Stimulated activated effector memory CD8-positive, alpha-beta T cell treated with anti-CD3 and anti-CD28 coated beads, Interleukin-12 subunit alpha, Interleukin-12 subunit beta, amount 100 ng/mL, for 72 hours (primary cell): Measurements from ENCODE around the gene CMTM3.
"Not testable (repeated sequence)": the region's sequence is repeated elsewhere in the genome, so short reads cannot be mapped to it uniquely, and the experiment has no call there.

ENCODE experiments used
- ATAC-seq: fragments of 150-1000 bp; cut with Tn5 transposase; 2 replicates; pipeline ENCODE4 v1.10.0; 2021
- DNase-seq, 2 donors: peaks; one replicate each; pipeline ENCODE4 v3.0.0; 2021 to 2022; ENCODE audit warnings: low spot score in 2 of 2
- H3K27ac Mint-ChIP-seq: one replicate; pipeline ENCODE4 v1.8.0; 2022; ENCODE audit warnings: mild to moderate bottlenecking, mixed read lengths
- H3K36me3 Mint-ChIP-seq: one replicate; pipeline ENCODE4 v1.8.0; 2022; ENCODE audit warnings: mild to moderate bottlenecking, mixed read lengths
- H3K4me1 Mint-ChIP-seq: one replicate; pipeline ENCODE4 v1.8.0; 2022; ENCODE audit warnings: mixed read lengths
- H3K4me3 Mint-ChIP-seq: one replicate; pipeline ENCODE4 v1.8.0; 2022; ENCODE audit warnings: mild to moderate bottlenecking, mixed read lengths
- H3K9me3 Mint-ChIP-seq: one replicate; pipeline ENCODE4 v1.8.0; 2022; ENCODE audit warnings: mixed read lengths

CMTM3 gene

DNA sequence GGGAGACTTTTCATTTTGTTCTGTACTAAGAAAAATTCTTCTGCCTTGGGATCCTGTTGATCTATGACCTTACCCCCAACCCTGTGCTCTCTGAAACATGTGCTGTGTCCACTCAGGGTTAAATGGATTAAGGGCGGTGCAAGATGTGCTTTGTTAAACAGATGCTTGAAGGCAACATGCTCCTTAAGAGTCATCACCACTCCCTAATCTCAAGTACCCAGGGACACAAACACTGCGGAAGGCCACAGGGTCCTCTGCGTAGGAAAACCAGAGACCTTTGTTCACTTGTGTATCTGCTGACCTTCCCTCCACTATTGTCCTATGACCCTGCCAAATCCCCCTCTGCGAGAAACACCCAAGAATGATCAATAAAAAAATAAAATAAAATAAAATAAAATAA, 27.1 kb downstream of the CMTM3 start:
- not testable (repeated sequence) for H3K4me3 Mint-ChIP-seq, H3K4me1 Mint-ChIP-seq, H3K9me3 Mint-ChIP-seq, DNase-seq, H3K27ac Mint-ChIP-seq, H3K36me3 Mint-ChIP-seq, ATAC-seq

DNA sequence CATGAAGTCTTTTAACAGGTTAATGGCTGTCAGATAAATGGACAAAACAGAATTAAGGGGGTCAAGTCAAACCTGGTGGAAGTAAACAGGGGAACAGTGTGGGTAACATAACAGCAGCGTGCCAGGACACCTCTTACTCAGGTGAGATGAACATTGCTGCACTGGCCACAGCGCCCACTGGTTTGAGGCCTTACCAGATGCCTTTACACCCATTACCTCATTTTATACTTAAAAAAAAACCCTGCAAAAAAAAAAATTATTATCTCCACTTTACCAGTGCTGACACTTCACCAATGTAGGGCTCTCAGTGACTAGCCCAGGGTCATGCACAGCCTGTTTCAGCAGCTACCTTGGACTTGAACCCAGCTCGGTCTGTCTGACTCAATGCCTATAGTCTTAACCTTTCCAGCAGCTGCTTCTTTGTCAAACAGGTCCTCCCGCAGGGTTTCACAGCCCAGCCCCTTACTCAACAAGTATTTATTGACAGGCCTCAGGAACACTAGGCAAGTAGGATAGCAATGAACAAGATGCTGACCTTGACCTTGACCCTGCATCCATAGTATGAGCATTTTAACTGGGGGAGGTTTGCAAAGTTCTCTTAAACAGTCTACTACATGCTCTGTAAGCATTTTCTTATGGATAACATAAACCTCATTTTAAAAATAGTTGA, 30.2 kb downstream of the CMTM3 start:
- DNase-seq (no peak), ATAC-seq (no peak)
- Mint-ChIP-seq H3K9me3 (no peaks in the 10 kb centered on the region), H3K36me3 (no peaks in the 10 kb centered on the region), H3K4me3 (no peak overlapping the region), H3K4me1 (no peaks in the 10 kb centered on the region), H3K27ac (no peak overlapping the region)

DNA sequence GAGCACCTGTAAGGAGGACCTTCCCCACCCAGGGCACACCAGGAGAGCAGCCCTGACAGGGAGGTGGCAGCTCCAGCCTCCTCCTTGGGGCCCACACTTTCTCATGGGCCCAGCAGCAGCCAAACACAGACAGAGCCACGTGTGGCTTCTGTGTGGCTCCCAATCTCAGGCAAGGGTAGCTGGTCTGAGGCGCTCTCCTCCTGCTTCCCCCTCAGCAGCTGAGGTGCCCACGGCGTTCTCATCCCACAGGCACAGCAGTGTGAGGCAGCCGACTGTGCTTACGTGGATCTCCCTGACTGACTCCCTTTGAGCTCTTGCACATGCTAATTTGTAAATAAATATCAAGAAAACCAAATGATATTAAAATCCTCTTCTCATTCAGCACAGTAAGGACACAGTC, 30.9 kb downstream of the CMTM3 start:
- H3K9me3 Mint-ChIP-seq: no peaks in the 10 kb centered on the region
- no peak for ATAC-seq
- H3K27ac Mint-ChIP-seq: no peak overlapping the region
- no peaks in the 10 kb centered on the region for H3K4me1 Mint-ChIP-seq
- DNase-seq: no peak
- H3K4me3 Mint-ChIP-seq: no peak overlapping the region
- no peaks in the 10 kb centered on the region for H3K36me3 Mint-ChIP-seq

- no peak for DNase-seq
- Mint-ChIP-seq H3K4me1 (no peaks in the 10 kb centered on the region), H3K9me3 (no peaks in the 10 kb centered on the region), H3K27ac (no peak overlapping the region), H3K4me3 (no peak overlapping the region), H3K36me3 (no peaks in the 10 kb centered on the region)
- no peak for ATAC-seq
Observed at GRCh38 chr16:66636199-66636598, 31.7 kb downstream of the CMTM3 start.

- no peaks in the 10 kb centered on the region for H3K4me1 Mint-ChIP-seq
Observed at GRCh38 chr16:66637806-66638205, 33.3 kb downstream of the CMTM3 start.

GRCh38 chr16:66639091-66639885, 34.8 kb downstream of the CMTM3 start:
- no peak for ATAC-seq
- Mint-ChIP-seq H3K36me3 (no peaks in the 10 kb centered on the region), H3K9me3 (no peaks in the 10 kb centered on the region), H3K4me3 (no peak overlapping the region), H3K4me1 (no peaks in the 10 kb centered on the region), H3K27ac (no peak overlapping the region)
- DNase-seq: no peak

More at GRCh38 chr16:66637806-66638205, 33.3 kb downstream of the CMTM3 start:
- ATAC-seq (no peak), DNase-seq (no peak)
- Mint-ChIP-seq H3K27ac (no peak overlapping the region), H3K36me3 (no peaks in the 10 kb centered on the region), H3K4me3 (no peak overlapping the region), H3K9me3 (no peaks in the 10 kb centered on the region)

GRCh38 chr16:66640724-66641314, 36.3 kb downstream of the CMTM3 start:
- Mint-ChIP-seq H3K9me3 (no peaks in the 10 kb centered on the region), H3K4me3 (no peak overlapping the region), H3K27ac (no peak overlapping the region), H3K4me1 (no peaks in the 10 kb centered on the region), H3K36me3 (no peaks in the 10 kb centered on the region)
- DNase-seq: no peak
- ATAC-seq: no peak

- Mint-ChIP-seq H3K4me1 (no peaks in the 10 kb centered on the region), H3K9me3 (no peaks in the 10 kb centered on the region), H3K36me3 (no peaks in the 10 kb centered on the region), H3K27ac (no peak overlapping the region), H3K4me3 (no peak overlapping the region)
- no peak for DNase-seq
- ATAC-seq: no peak
Observed at GRCh38 chr16:66641387-66641786, 36.9 kb downstream of the CMTM3 start.

- no peaks in the 10 kb centered on the region for H3K36me3 Mint-ChIP-seq
- peaks cover 9% of the 10 kb centered on the region for H3K4me1 Mint-ChIP-seq
- ATAC-seq (no peak), DNase-seq (no peak)
- no peak overlapping the region for H3K27ac Mint-ChIP-seq
- no peaks in the 10 kb centered on the region for H3K9me3 Mint-ChIP-seq
- no peak overlapping the region for H3K4me3 Mint-ChIP-seq
Observed at GRCh38 chr16:66647866-66648265, 43.4 kb downstream of the CMTM3 start.

GRCh38 chr16:66649167-66649566, 44.7 kb downstream of the CMTM3 start:
- Mint-ChIP-seq H3K36me3 (no peaks in the 10 kb centered on the region), H3K4me3 (no peak overlapping the region), H3K27ac (no peak overlapping the region), H3K4me1 (peaks cover 9% of the 10 kb centered on the region), H3K9me3 (no peaks in the 10 kb centered on the region)
- DNase-seq (no peak), ATAC-seq (no peak)

DNA sequence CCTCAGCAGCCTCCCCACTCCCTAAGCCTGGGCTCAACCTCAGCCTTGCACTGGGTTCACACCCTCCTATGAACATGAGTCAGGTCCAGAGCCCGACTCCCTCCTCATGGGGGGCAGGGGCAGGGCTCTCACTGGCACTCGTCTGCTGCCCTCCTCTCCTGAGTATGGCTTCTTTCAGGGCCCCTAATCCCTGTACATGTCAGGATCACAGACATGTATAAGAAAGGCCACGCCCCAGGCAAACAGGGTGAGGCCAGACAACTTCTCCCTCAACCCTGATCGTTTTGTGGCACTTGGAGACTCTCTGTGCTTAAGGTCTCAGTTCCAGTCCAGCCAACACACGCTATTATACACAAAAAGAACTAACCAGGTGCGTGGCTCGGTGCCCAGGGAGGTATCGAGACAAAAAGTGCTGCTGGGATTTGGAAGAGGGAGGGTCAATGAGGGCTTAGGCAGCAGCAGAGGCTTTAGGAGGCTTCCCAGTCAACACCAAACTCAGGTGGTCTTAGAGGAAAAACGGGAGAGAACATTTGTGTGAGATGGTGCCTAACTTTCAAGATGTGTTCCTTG, 45.2 kb downstream of the CMTM3 start:
- ATAC-seq: no peak
- Mint-ChIP-seq H3K9me3 (no peaks in the 10 kb centered on the region), H3K4me3 (no peak overlapping the region), H3K36me3 (no peaks in the 10 kb centered on the region), H3K27ac (no peak overlapping the region), H3K4me1 (peaks cover 9% of the 10 kb centered on the region)
- no peak for DNase-seq

DNA sequence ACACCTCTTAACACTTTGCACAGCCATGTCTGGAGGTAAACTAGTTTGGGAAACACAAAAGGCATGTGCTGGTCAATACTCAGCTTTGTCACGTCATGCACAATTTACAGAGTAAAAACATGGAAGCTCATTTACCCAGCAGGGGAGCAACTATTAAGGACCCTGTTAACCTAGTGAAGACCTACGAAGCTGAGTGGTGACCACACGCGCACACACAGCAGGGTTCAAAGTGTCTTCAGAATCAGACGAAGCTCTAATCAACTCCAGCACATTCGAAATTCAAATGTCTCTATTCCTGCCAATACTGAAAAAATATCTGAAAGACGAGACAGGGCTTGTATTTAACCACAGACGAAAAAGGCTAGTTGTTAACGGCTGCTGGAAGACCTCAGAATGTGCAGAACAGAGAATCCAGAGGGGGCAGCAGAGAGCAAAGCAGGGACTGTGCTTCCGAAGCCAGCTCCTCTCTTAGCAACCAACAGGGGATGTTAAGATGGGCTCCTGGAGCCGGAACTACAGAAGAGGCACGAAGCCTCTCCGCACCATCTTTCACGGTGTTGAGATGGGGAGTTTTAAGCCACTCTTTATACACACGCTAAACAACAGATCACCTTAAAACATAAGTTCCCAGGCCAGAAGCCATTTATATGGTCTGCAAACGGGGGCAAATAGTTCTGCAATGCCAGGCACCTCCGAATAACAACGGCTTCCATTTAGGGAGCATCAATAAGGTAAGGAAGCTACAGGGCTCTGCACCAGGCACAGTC, 46.4 kb downstream of the CMTM3 start:
- Mint-ChIP-seq H3K4me3 (peak overlapping the region; percentile 24), H3K4me1 (peaks cover 9% of the 10 kb centered on the region), H3K9me3 (no peaks in the 10 kb centered on the region), H3K36me3 (no peaks in the 10 kb centered on the region), H3K27ac (no peak overlapping the region)
- DNase-seq (peak; percentile 68 to 89), ATAC-seq (peak; percentile 97)

DNA sequence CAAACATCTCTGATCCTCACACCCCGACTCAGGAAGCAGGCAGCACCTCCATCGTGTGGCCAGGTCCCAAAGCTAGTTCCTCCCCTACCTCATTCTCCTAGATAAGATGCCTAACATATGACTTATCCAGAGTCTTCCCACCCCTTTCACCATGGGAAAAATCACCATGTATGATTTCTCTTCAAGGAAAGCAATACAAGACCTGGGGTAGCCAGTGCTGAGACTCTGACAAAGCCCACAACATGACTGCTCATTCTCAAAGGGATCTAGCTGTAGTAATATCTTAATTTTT, 46.9 kb downstream of the CMTM3 start:
- ATAC-seq (no peak), DNase-seq (no peak)
- Mint-ChIP-seq H3K36me3 (no peaks in the 10 kb centered on the region), H3K4me1 (peaks cover 9% of the 10 kb centered on the region), H3K9me3 (no peaks in the 10 kb centered on the region), H3K4me3 (peak overlapping the region; percentile 24), H3K27ac (no peak overlapping the region)

- DNase-seq (no peak), ATAC-seq (no peak)
- Mint-ChIP-seq H3K4me1 (peaks cover 9% of the 10 kb centered on the region), H3K4me3 (no peak overlapping the region), H3K36me3 (no peaks in the 10 kb centered on the region), H3K9me3 (no peaks in the 10 kb centered on the region), H3K27ac (no peak overlapping the region)
Observed at GRCh38 chr16:66651965-66652364, 47.5 kb downstream of the CMTM3 start.

DNA sequence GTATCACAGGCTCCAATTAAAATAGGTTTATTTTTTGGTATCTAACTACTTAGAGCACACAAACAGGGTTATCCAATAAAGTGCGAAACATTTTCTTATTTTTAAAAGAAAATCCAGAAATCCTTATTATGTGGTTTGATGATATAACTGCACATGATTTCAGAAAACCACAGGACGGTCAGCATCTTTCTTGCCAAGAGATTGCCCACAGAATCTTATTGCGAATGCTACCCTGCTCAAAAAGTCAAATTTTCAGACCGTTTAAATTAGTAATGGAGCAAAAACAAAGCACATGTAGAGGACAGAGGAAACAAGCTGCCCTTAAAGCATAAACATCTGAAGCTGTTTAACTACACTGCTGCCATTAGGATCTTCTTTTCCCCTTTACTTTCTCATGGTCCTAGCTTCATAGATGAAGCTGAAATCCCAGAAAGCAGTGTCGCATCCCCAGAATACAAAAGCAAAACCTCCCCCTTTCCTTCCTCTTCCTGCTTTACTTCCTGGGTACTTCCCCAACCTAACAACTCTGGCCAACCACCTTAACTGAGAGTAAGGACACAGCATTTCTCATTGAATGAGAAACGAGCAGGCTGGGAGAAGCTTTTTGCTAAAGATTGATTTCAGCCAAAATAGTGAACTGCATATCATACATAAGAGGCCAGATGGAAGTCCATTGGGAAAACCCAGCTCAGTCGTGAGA, 48.3 kb downstream of the CMTM3 start:
- no peak for DNase-seq
- H3K27ac Mint-ChIP-seq: no peak overlapping the region
- H3K36me3 Mint-ChIP-seq: no peaks in the 10 kb centered on the region
- no peaks in the 10 kb centered on the region for H3K9me3 Mint-ChIP-seq
- no peak for ATAC-seq
- H3K4me3 Mint-ChIP-seq: no peak overlapping the region
- peaks cover 9% of the 10 kb centered on the region for H3K4me1 Mint-ChIP-seq
